Measurements from ENCODE around the gene GALNT9. TPM values are rescaled to one million over a fixed set of nuclear protein-coding genes. Genes with fewer than 3 reads are reported as not detected.

Gene GALNT9
- total and polyA plus RNA-seq, 2 donors (not counting 1 experiment from before 2014, with no cell fraction given) = 0.10 to 2.8 TPM

- H4K20me1 ChIP-seq (ENCODE audit: control insufficient read depth, extremely low read depth, insufficient read depth, low read length) = no peaks in the 10 kb centered on the region
- H3K9me3 ChIP-seq (ENCODE audit: control insufficient read depth, insufficient read depth, low read depth, low read length) = peaks cover 1% of the 10 kb centered on the region
- H3K4me3 ChIP-seq (replicated peaks in 1 of 4; ENCODE audit: control extremely low read depth in 1 of 4, insufficient read depth in 1 of 4, low read depth in 3 of 4, low read length in 4 of 4) = no peak overlapping the region
- H3K9ac ChIP-seq (ENCODE audit: insufficient read depth, low read length) = no peak overlapping the region
- no peak for DNase-seq (ENCODE audit: low read depth in 2 of 2)
- no peaks in the 10 kb centered on the region for H3K36me3 ChIP-seq (ENCODE audit: control insufficient read depth, insufficient read depth, low read length)
- H3K4me1 ChIP-seq (ENCODE audit: control insufficient read depth, extremely low read depth, insufficient read depth, low read length) = no peaks in the 10 kb centered on the region
- no peak overlapping the region for H3K4me2 ChIP-seq (ENCODE audit: extremely low read depth, insufficient read depth, low read length)
- no peak overlapping the region for H2AFZ ChIP-seq (ENCODE audit: low read length)
- no peaks in the 10 kb centered on the region for H3K79me2 ChIP-seq (ENCODE audit: control insufficient read depth, insufficient read depth, low read length)
- H3K27ac ChIP-seq (ENCODE audit: insufficient read depth, low read length) = no peak overlapping the region
- no peaks in the 10 kb centered on the region for H3K27me3 ChIP-seq (ENCODE audit: control insufficient read depth, insufficient read depth, low read length)
- TF ChIP-seq EZH2 (IDR thresholded peaks at IDR 0.05; ENCODE audit: low read length, missing control alignments) = no peak
- TF ChIP-seq, protein P1, sequence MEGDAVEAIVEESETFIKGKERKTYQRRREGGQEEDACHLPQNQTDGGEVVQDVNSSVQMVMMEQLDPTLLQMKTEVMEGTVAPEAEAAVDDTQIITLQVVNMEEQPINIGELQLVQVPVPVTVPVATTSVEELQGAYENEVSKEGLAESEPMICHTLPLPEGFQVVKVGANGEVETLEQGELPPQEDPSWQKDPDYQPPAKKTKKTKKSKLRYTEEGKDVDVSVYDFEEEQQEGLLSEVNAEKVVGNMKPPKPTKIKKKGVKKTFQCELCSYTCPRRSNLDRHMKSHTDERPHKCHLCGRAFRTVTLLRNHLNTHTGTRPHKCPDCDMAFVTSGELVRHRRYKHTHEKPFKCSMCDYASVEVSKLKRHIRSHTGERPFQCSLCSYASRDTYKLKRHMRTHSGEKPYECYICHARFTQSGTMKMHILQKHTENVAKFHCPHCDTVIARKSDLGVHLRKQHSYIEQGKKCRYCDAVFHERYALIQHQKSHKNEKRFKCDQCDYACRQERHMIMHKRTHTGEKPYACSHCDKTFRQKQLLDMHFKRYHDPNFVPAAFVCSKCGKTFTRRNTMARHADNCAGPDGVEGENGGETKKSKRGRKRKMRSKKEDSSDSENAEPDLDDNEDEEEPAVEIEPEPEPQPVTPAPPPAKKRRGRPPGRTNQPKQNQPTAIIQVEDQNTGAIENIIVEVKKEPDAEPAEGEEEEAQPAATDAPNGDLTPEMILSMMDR (conservative IDR thresholded peaks at IDR 0.05 in 1 of 2, IDR thresholded peaks at IDR 0.05 in 1 of 2; ENCODE audit: low read depth in 1 of 2, low read length in 2 of 2) = no peak
These were observed 5.9 kb upstream of the GALNT9 start for GRCh38 chr12:132335179-132335756.

DNA sequence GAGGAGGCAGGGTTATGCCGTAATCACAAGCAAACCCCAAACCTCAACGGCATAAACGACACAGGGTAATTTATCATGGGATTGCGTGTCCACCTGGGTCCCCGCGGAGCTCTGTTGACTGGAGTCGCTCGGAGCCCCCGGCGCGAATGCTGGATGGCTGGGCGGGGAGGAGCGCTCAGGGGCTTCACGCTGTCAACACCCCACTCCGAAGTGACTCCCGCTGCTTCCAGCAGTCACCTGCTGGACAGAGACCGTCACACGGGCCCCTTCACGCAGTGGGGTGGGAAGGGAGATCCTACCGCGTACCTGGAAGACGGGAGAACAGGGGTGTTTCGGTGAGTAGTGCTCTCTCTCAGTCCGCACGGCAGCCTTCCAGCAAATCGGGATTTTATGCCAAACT is 4.4 kb upstream of the GALNT9 start:
- Histone ChIP-seq H3K9ac (ENCODE audit: insufficient read depth, low read length) (no peak overlapping the region), H3K4me1 (ENCODE audit: control insufficient read depth, extremely low read depth, insufficient read depth, low read length) (no peaks in the 10 kb centered on the region), H4K20me1 (ENCODE audit: control insufficient read depth, extremely low read depth, insufficient read depth, low read length) (no peaks in the 10 kb centered on the region), H3K4me2 (ENCODE audit: extremely low read depth, insufficient read depth, low read length) (no peak overlapping the region), H3K4me3 (replicated peaks in 1 of 4; ENCODE audit: control extremely low read depth in 1 of 4, insufficient read depth in 1 of 4, low read depth in 3 of 4, low read length in 4 of 4) (no peak overlapping the region), H2AFZ (ENCODE audit: low read length) (no peak overlapping the region), H3K27ac (ENCODE audit: insufficient read depth, low read length) (no peak overlapping the region), H3K79me2 (ENCODE audit: control insufficient read depth, insufficient read depth, low read length) (no peaks in the 10 kb centered on the region), H3K27me3 (ENCODE audit: control insufficient read depth, insufficient read depth, low read length) (no peaks in the 10 kb centered on the region), H3K9me3 (ENCODE audit: control insufficient read depth, insufficient read depth, low read depth, low read length) (peaks cover 1% of the 10 kb centered on the region), H3K36me3 (ENCODE audit: control insufficient read depth, insufficient read depth, low read length) (no peaks in the 10 kb centered on the region)
- TF ChIP-seq, protein P1 (conservative IDR thresholded peaks at IDR 0.05 in 1 of 2, IDR thresholded peaks at IDR 0.05 in 1 of 2; ENCODE audit: low read depth in 1 of 2, low read length in 2 of 2) = no peak
- TF ChIP-seq EZH2 (IDR thresholded peaks at IDR 0.05; ENCODE audit: low read length, missing control alignments) = no peak
- DNase-seq (ENCODE audit: low read depth in 2 of 2) = no peak

DNA sequence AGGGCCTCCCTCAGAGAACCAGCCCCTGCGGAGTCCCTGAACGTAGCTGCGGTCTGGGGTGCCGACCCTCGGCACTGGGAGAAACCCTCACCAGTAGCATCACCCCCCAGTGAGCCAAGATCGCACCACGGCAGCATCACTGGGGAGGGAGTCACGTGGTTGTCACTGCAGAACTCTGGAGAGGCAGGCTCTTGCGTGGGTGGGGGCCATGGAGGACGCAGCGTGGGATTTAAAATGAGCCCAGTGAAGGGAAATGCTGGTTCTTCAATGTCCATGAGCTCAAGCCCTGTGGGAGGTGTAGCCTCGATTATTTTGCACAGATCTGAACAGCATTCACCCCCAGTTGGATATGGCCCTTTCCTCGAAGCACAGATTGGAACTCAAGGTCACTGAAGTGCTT is 3.9 kb upstream of the GALNT9 start:
- Histone ChIP-seq H3K9ac (ENCODE audit: insufficient read depth, low read length) (no peak overlapping the region), H3K4me2 (ENCODE audit: extremely low read depth, insufficient read depth, low read length) (no peak overlapping the region), H3K4me1 (ENCODE audit: control insufficient read depth, extremely low read depth, insufficient read depth, low read length) (no peaks in the 10 kb centered on the region), H3K27ac (ENCODE audit: insufficient read depth, low read length) (no peak overlapping the region), H3K4me3 (replicated peaks in 1 of 4; ENCODE audit: control extremely low read depth in 1 of 4, insufficient read depth in 1 of 4, low read depth in 3 of 4, low read length in 4 of 4) (no peak overlapping the region), H3K27me3 (ENCODE audit: control insufficient read depth, insufficient read depth, low read length) (no peaks in the 10 kb centered on the region), H2AFZ (ENCODE audit: low read length) (no peak overlapping the region), H4K20me1 (ENCODE audit: control insufficient read depth, extremely low read depth, insufficient read depth, low read length) (no peaks in the 10 kb centered on the region), H3K79me2 (ENCODE audit: control insufficient read depth, insufficient read depth, low read length) (no peaks in the 10 kb centered on the region), H3K9me3 (ENCODE audit: control insufficient read depth, insufficient read depth, low read depth, low read length) (peaks cover 1% of the 10 kb centered on the region), H3K36me3 (ENCODE audit: control insufficient read depth, insufficient read depth, low read length) (no peaks in the 10 kb centered on the region)
- TF ChIP-seq, protein P1 (conservative IDR thresholded peaks at IDR 0.05 in 1 of 2, IDR thresholded peaks at IDR 0.05 in 1 of 2; ENCODE audit: low read depth in 1 of 2, low read length in 2 of 2) = no peak
- TF ChIP-seq EZH2 (IDR thresholded peaks at IDR 0.05; ENCODE audit: low read length, missing control alignments) = no peak
- DNase-seq (ENCODE audit: low read depth in 2 of 2) = no peak
